HCT116 (cell line): ENCODE data around the gene TAF15. TPM values are rescaled to one million over a fixed set of nuclear protein-coding genes. Genes with fewer than 3 reads are reported as not detected.

Experiments used
- ATAC-seq: fragments of 200-7000 bp; cut with Tn5 transposase; 2 replicates; pipeline ENCODE4 v1.9.1; 2020; ENCODE audit warnings: mild to moderate bottlenecking, moderate library complexity
- BruUV-seq: library from RNA; stranded (reverse); fragments of 400-500 nt; replicated peaks from 2 replicates; lab custom pipeline; 2021; lab: Mats Ljungman, UMichigan
- CTCF ChIA-PET: fragments of 300-600 bp; sonication (Branson Sonifier 250); formaldehyde crosslinking; loops from one replicate; lab custom pipeline; 2021; ENCODE audit warnings: antibody characterized with exemption; lab: Charles Lee
- POLR2A ChIA-PET: fragments of 300-600, 350-600 bp; sonication (Branson Sonifier 250); formaldehyde crosslinking; loops from one replicate; lab custom pipeline; 2021; ENCODE audit warnings: antibody characterized with exemption; lab: Charles Lee
- RAD21 ChIA-PET, 2 experiments: fragments of 300-600 bp; sonication (Branson Sonifier 250); formaldehyde crosslinking; loops; one replicate each; lab custom pipeline; 2023; ENCODE audit warnings: low total read pairs in 2 of 2; ENCODE audit not compliant: uncharacterized antibody in 2 of 2, unreplicated experiment in 2 of 2, low non-redundant PET in 1 of 2; lab: Charles Lee
- DNase-seq: peaks from one replicate; pipeline ENCODE4 v3.0.0-alpha.2; 2010; ENCODE audit warnings: low read depth, low spot score
- H2AFZ ChIP-seq: fragments of 200-600 bp; shearing (Covaris generic), sonication (generic); 2 replicates; pipeline ENCODE4 v1.6.1; 2017; ENCODE audit warnings: low read depth, mixed run types, mixed read lengths, antibody characterized with exemption, low read length; ENCODE audit not compliant: poor library complexity, severe bottlenecking
- H3K27ac ChIP-seq: 2 replicates; pipeline ENCODE4 v1.5.1; 2012; ENCODE audit warnings: low read depth, low read length
- H3K27me3 ChIP-seq: fragments of 200-600 bp; sonication (generic); 2 replicates; pipeline ENCODE4 v1.6.1; 2016; ENCODE audit warnings: mixed run types, low read length, mixed read lengths; ENCODE audit not compliant: insufficient read depth
- H3K36me3 ChIP-seq, 2 experiments: fragments of 200-500 bp in 1 of 2; fragments of 200-600 bp in 1 of 2; sonication (Bioruptor generic) in 1 of 2; sonication (generic) in 1 of 2; 2 replicates each; pipeline versions ENCODE4 v1.5.1 to v1.6.1; 2014 to 2016; ENCODE audit warnings: low read length in 2 of 2, inconsistent platforms in 1 of 2, mixed read lengths in 1 of 2, mixed run types in 1 of 2; ENCODE audit not compliant: insufficient read depth in 2 of 2, control insufficient read depth in 1 of 2
- H3K4me1 ChIP-seq, 2 experiments: fragments of 200-600 bp in 1 of 2; sonication (generic) in 1 of 2; 2 replicates each; pipeline versions ENCODE4 v1.5.1 to v1.6.1; 2012 to 2017; ENCODE audit warnings: low read length in 2 of 2, inconsistent platforms in 1 of 2, mild to moderate bottlenecking in 1 of 2, mixed read lengths in 1 of 2, mixed run types in 1 of 2, moderate library complexity in 1 of 2; ENCODE audit not compliant: insufficient read depth in 2 of 2, control insufficient read depth in 1 of 2
- H3K4me2 ChIP-seq: fragments of 200-600 bp; sonication (generic); 2 replicates; pipeline ENCODE4 v1.6.1; 2017; ENCODE audit warnings: mixed run types, low read length, mixed read lengths
- H3K4me3 ChIP-seq, 2 experiments: fragments of 200-600 bp in 1 of 2; sonication (generic) in 1 of 2; replicated peaks in 1 of 2; 2 replicates each; pipeline ENCODE4 v1.5.1; 2011 to 2016; ENCODE audit warnings: low read length in 2 of 2, control low read depth in 1 of 2, low read depth in 1 of 2, mild to moderate bottlenecking in 1 of 2, mixed read lengths in 1 of 2, mixed run types in 1 of 2
- H3K79me2 ChIP-seq: fragments of 200-600 bp; sonication (generic); 2 replicates; pipeline ENCODE4 v1.6.1; 2017; ENCODE audit warnings: mild to moderate bottlenecking, mixed run types, low read length, moderate library complexity, mixed read lengths; ENCODE audit not compliant: insufficient read depth
- H3K9ac ChIP-seq: fragments of 200-600 bp; sonication (generic); 2 replicates; pipeline ENCODE4 v1.6.1; 2016; ENCODE audit warnings: low read length, mixed read lengths
- H3K9me2 ChIP-seq: fragments of 200-600 bp; sonication (generic), shearing (Covaris generic); 2 replicates; pipeline ENCODE4 v1.6.1; 2017; ENCODE audit warnings: mixed run types, mild to moderate bottlenecking, moderate library complexity; ENCODE audit not compliant: insufficient read depth
- H3K9me3 ChIP-seq, 2 experiments: fragments of 200-500 bp in 1 of 2; fragments of 200-600 bp in 1 of 2; sonication (Bioruptor generic) in 1 of 2; sonication (generic) in 1 of 2; 2 replicates each; pipeline ENCODE4 v1.6.1; 2014 to 2017; ENCODE audit warnings: low read length in 2 of 2, mixed read lengths in 2 of 2, inconsistent platforms in 1 of 2, low read depth in 1 of 2, mild to moderate bottlenecking in 1 of 2, mixed run types in 1 of 2, moderate library complexity in 1 of 2; ENCODE audit not compliant: control insufficient read depth in 1 of 2, insufficient read depth in 1 of 2
- H4K20me1 ChIP-seq: fragments of 200-600 bp; sonication (generic), shearing (Covaris generic); 2 replicates; pipeline ENCODE4 v1.6.1; 2017; ENCODE audit warnings: mixed run types, mild to moderate bottlenecking, moderate library complexity; ENCODE audit not compliant: insufficient read depth
- CBX3 ChIP-seq: IDR thresholded peaks from 2 replicates; pipeline ENCODE4 v1.6.1; 2012; ENCODE audit warnings: low read depth
- ELF1 ChIP-seq: IDR thresholded peaks from 2 replicates; pipeline ENCODE4 v1.6.1; 2012; ENCODE audit warnings: low read depth, borderline replicate concordance
- EZH2 ChIP-seq: fragments of 200-600 bp; sonication (generic); IDR thresholded peaks from 2 replicates; pipeline ENCODE4 v1.6.1; 2017; ENCODE audit warnings: antibody characterized with exemption, mixed run types
- FOSL1 ChIP-seq: IDR thresholded peaks from 2 replicates; pipeline ENCODE4 v1.6.1; 2012; ENCODE audit warnings: low read depth
- JUND ChIP-seq: IDR thresholded peaks from 2 replicates; pipeline ENCODE4 v1.6.1; 2012
- POLR2A ChIP-seq: IDR thresholded peaks from 2 replicates; pipeline ENCODE4 v1.7.0; 2011; ENCODE audit warnings: borderline replicate concordance; ENCODE audit not compliant: insufficient read depth, insufficient read length; ENCODE audit errors: extremely low read depth
- POLR2AphosphoS5 ChIP-seq: IDR thresholded peaks from 2 replicates; pipeline ENCODE4 v1.6.1; 2011; ENCODE audit warnings: mild to moderate bottlenecking, low read depth, low read length, moderate library complexity
- RAD21 ChIP-seq: IDR thresholded peaks from 2 replicates; pipeline ENCODE4 v1.6.1; 2012; ENCODE audit warnings: low read depth, mild to moderate bottlenecking
- SIN3A ChIP-seq: IDR thresholded peaks from 2 replicates; pipeline ENCODE4 v1.6.1; 2012; ENCODE audit warnings: low read depth
- TCF7L2 ChIP-seq: IDR thresholded peaks from 2 replicates; pipeline ENCODE4 v1.7.0; 2011; ENCODE audit warnings: borderline replicate concordance, inconsistent platforms; ENCODE audit not compliant: insufficient read depth, insufficient read length; ENCODE audit errors: extremely low read depth
- ZNF274 ChIP-seq: fragments of 200-500 bp; sonication (Bioruptor generic); IDR thresholded peaks from 2 replicates; pipeline ENCODE4 v1.6.1; 2014; ENCODE audit warnings: mild to moderate bottlenecking, low read depth, low read length, inconsistent platforms
- intact Hi-C: fragments of 100-400 bp; cut with micrococcal nuclease; formaldehyde crosslinking; loops from 2 replicates; pipeline ENCODE4 v1.10.0; 2022
- total RNA-seq: library from RNA; stranded (reverse); gene quantifications from one replicate; pipeline ENCODE4 v1.2.1, GENCODE V29; 2021; ENCODE audit not compliant: unreplicated experiment
- TF ChIP-seq, protein P1 (sequence below), 3 experiments: fragments of 200-600 bp in 1 of 3; sonication (generic) in 1 of 3; IDR thresholded peaks in 2 of 3; conservative IDR thresholded peaks in 1 of 3; 2 replicates each; pipeline ENCODE4 v1.5.1; 2012 to 2017; ENCODE audit warnings: low read depth in 2 of 3, low read length in 2 of 3, antibody characterized with exemption in 1 of 3, borderline replicate concordance in 1 of 3, control low read depth in 1 of 3, mild to moderate bottlenecking in 1 of 3, mixed read lengths in 1 of 3, mixed run types in 1 of 3, moderate library complexity in 1 of 3; ENCODE audit not compliant: insufficient read depth in 1 of 3
- TF ChIP-seq, protein P2 (sequence below): IDR thresholded peaks from 2 replicates; pipeline ENCODE4 v1.6.1; 2012; ENCODE audit warnings: low read depth
- TF ChIP-seq, protein P3 (sequence below): IDR thresholded peaks from 2 replicates; pipeline ENCODE4 v1.6.1; 2012
- TF ChIP-seq, protein P4 (sequence below): IDR thresholded peaks from 2 replicates; pipeline ENCODE4 v1.6.1; 2012

The TAF15 gene
- total RNA-seq, 1 experiment from 2014 or later = 346 TPM

DNA sequence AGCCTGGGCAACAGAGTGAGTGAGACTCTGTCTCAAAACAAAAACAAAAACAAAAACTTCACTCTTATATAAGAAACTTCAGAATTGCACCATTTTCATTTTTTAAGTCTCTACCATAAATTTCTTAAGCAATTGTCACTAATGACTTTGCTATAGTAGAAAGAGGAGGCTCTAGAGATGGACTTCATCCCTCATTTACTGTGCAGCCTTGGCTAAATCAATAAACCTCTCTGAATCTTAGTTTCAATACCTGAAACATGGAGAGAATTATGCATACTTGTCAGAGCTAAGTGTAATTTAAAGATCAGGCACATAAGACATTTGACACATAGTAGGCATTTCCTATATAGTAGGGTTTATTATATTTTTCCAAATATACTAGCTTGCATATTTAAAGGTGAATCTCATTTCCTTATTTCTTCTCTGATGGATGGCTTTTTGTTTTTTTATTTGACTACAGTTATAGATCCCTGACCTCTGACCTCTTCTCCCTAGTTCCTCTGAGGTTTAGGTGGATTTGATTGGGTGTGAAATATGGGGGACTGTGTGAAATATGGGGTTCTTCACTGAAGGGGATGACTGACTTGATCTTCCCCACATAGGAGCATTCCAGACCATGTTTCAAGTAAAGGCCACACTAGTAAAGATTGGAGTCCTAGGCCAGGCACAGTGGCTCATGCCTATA is 68.2 kb downstream of the TAF15 start:
- ChIA-PET RAD21 (no interaction called here), CTCF (no interaction called here)
- ATAC-seq = no peak

More for the DNA sequence above, 68.2 kb downstream of the TAF15 start:
- H3K36me3 ChIP-seq = no peaks in the 10 kb centered on the region
- no peak for DNase-seq
- H3K4me2 ChIP-seq = no peak overlapping the region
- no TSS peak for BruUV-seq
- intact Hi-C loops = no loop called here
- no peak overlapping the region for H3K9ac ChIP-seq
- H3K4me3 ChIP-seq = no peak overlapping the region
- H2AFZ ChIP-seq = no peak overlapping the region
- no peaks in the 10 kb centered on the region for H3K27me3 ChIP-seq
- POLR2A ChIA-PET = no interaction called here
- H3K79me2 ChIP-seq = no peaks in the 10 kb centered on the region
- no peaks in the 10 kb centered on the region for H4K20me1 ChIP-seq
- no peak for TF ChIP-seq CBX3
- no peak for TF ChIP-seq SIN3A
- TF ChIP-seq RAD21 = no peak
- TF ChIP-seq, protein P1, sequence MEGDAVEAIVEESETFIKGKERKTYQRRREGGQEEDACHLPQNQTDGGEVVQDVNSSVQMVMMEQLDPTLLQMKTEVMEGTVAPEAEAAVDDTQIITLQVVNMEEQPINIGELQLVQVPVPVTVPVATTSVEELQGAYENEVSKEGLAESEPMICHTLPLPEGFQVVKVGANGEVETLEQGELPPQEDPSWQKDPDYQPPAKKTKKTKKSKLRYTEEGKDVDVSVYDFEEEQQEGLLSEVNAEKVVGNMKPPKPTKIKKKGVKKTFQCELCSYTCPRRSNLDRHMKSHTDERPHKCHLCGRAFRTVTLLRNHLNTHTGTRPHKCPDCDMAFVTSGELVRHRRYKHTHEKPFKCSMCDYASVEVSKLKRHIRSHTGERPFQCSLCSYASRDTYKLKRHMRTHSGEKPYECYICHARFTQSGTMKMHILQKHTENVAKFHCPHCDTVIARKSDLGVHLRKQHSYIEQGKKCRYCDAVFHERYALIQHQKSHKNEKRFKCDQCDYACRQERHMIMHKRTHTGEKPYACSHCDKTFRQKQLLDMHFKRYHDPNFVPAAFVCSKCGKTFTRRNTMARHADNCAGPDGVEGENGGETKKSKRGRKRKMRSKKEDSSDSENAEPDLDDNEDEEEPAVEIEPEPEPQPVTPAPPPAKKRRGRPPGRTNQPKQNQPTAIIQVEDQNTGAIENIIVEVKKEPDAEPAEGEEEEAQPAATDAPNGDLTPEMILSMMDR (IDR thresholded peaks at IDR 0.05 in 2 of 3, conservative IDR thresholded peaks at IDR 0.05 in 1 of 3; ENCODE audit: borderline replicate concordance in 1 of 3, insufficient read depth in 1 of 3, low read depth in 2 of 3, low read length in 2 of 3) = no peak
- TF ChIP-seq ZNF274 = no peak
- no peak for TF ChIP-seq JUND
- no peak for TF ChIP-seq POLR2A
- no peak for TF ChIP-seq ELF1
- no peak for TF ChIP-seq EZH2
- TF ChIP-seq, protein P2, sequence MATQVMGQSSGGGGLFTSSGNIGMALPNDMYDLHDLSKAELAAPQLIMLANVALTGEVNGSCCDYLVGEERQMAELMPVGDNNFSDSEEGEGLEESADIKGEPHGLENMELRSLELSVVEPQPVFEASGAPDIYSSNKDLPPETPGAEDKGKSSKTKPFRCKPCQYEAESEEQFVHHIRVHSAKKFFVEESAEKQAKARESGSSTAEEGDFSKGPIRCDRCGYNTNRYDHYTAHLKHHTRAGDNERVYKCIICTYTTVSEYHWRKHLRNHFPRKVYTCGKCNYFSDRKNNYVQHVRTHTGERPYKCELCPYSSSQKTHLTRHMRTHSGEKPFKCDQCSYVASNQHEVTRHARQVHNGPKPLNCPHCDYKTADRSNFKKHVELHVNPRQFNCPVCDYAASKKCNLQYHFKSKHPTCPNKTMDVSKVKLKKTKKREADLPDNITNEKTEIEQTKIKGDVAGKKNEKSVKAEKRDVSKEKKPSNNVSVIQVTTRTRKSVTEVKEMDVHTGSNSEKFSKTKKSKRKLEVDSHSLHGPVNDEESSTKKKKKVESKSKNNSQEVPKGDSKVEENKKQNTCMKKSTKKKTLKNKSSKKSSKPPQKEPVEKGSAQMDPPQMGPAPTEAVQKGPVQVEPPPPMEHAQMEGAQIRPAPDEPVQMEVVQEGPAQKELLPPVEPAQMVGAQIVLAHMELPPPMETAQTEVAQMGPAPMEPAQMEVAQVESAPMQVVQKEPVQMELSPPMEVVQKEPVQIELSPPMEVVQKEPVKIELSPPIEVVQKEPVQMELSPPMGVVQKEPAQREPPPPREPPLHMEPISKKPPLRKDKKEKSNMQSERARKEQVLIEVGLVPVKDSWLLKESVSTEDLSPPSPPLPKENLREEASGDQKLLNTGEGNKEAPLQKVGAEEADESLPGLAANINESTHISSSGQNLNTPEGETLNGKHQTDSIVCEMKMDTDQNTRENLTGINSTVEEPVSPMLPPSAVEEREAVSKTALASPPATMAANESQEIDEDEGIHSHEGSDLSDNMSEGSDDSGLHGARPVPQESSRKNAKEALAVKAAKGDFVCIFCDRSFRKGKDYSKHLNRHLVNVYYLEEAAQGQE = no peak
- TF ChIP-seq, protein P3, sequence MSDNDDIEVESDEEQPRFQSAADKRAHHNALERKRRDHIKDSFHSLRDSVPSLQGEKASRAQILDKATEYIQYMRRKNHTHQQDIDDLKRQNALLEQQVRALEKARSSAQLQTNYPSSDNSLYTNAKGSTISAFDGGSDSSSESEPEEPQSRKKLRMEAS = no peak
- TF ChIP-seq TCF7L2 = no peak
- TF ChIP-seq FOSL1 = no peak
- no peak for TF ChIP-seq POLR2AphosphoS5
- TF ChIP-seq, protein P4, sequence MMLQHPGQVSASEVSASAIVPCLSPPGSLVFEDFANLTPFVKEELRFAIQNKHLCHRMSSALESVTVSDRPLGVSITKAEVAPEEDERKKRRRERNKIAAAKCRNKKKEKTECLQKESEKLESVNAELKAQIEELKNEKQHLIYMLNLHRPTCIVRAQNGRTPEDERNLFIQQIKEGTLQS = no peak
- no peak overlapping the region for H3K27ac ChIP-seq
- H3K9me3 ChIP-seq = no peaks in the 10 kb centered on the region
- H3K4me1 ChIP-seq = no peaks in the 10 kb centered on the region
- H3K9me2 ChIP-seq = no peaks in the 10 kb centered on the region
